NB4 (cell line): ENCODE data around the gene CNEP1R1.

Experiments used
- CTCF ChIP-seq: IDR thresholded peaks from one replicate; pipeline ENCODE4 v1.5.1; 2012; ENCODE audit warnings: low read depth, low read length
- POLR2A ChIP-seq: IDR thresholded peaks from 2 replicates; pipeline ENCODE4 v1.6.1; 2011; ENCODE audit warnings: mild to moderate bottlenecking; ENCODE audit not compliant: insufficient read length; ENCODE audit errors: extremely low read depth

- TF ChIP-seq CTCF: no peak
- TF ChIP-seq POLR2A: no peak
These were observed 7.5 kb upstream of the CNEP1R1 start for GRCh38 chr16:50017553-50017952.
